ENCODE results near the gene RAPGEF4. TPM values are rescaled to one million over a fixed set of nuclear protein-coding genes. Genes with fewer than 3 reads are reported as not detected.
A peak's percentile ranks its signal among the peaks of the same experiment; 100 is the strongest.

Gene RAPGEF4
- total and polyA plus RNA-seq, 2 of the 8 experiments (the other 6 are each of a cell fraction or from before 2014, with no cell fraction given): 1.2 to 2.6 TPM

- H4K20me1 ChIP-seq (replicated peaks in 1 of 2; ENCODE audit: control insufficient read depth in 1 of 2, insufficient read depth in 2 of 2, low read length in 2 of 2): no peaks in the 10 kb centered on the region
- no peaks in the 10 kb centered on the region for H3K9me3 ChIP-seq (ENCODE audit: insufficient read depth in 2 of 2, low read depth in 1 of 2, low read length in 1 of 2)
- no peak for DNase-seq (ENCODE audit: low read depth in 1 of 2, low spot score in 2 of 2)
- no peak overlapping the region for H2BK5ac ChIP-seq (ENCODE audit: low read depth, low read length)
- no peak overlapping the region for H4K91ac ChIP-seq (replicated peaks; ENCODE audit: insufficient read length, low read length)
- no peak overlapping the region for H4K8ac ChIP-seq (ENCODE audit: extremely low read depth, insufficient read depth, low read length)
- TF ChIP-seq JUND (IDR thresholded peaks at IDR 0.05; ENCODE audit: low read length): no peak
- TF ChIP-seq GABPA (IDR thresholded peaks at IDR 0.05; ENCODE audit: borderline replicate concordance, insufficient read depth, low read length): no peak
- no peak for TF ChIP-seq ATF2 (IDR thresholded peaks at IDR 0.05; ENCODE audit: low read length)
- TF ChIP-seq SIRT6 (IDR thresholded peaks at IDR 0.05; ENCODE audit: low read length): no peak
- no peak for TF ChIP-seq SRF (IDR thresholded peaks at IDR 0.05; ENCODE audit: low read depth, low read length)
- no peak for TF ChIP-seq HDAC2 (IDR thresholded peaks at IDR 0.05; ENCODE audit: borderline replicate concordance in 1 of 2, low read depth in 2 of 2, low read length in 2 of 2)
- no peak for TF ChIP-seq ATF3 (IDR thresholded peaks at IDR 0.05; ENCODE audit: insufficient read depth, low read depth, low read length)
- no peak for TF ChIP-seq FOSL1 (IDR thresholded peaks at IDR 0.05; ENCODE audit: insufficient read depth, low read depth, low read length)
- TF ChIP-seq TCF12 (IDR thresholded peaks at IDR 0.05; ENCODE audit: low read depth, low read length): no peak
- TF ChIP-seq POLR2AphosphoS5 (IDR thresholded peaks at IDR 0.05; ENCODE audit: low read depth, low read length): no peak
- TF ChIP-seq POLR2A (IDR thresholded peaks at IDR 0.05; ENCODE audit: control extremely low read depth in 1 of 2, low read depth in 2 of 2, low read length in 2 of 2): no peak
- H2BK20ac ChIP-seq (ENCODE audit: low read length): no peak overlapping the region
- no peak overlapping the region for H3K27ac ChIP-seq (ENCODE audit: low read depth, low read length)
- H2AFZ ChIP-seq (ENCODE audit: low read length): peak overlapping the region; percentile 21; the same call in 1 of the 2 replicates
- no peak overlapping the region for H2AK5ac ChIP-seq (ENCODE audit: low read depth, low read length)
- no peaks in the 10 kb centered on the region for H3K79me2 ChIP-seq (ENCODE audit: control insufficient read depth in 1 of 2, insufficient read depth in 2 of 2, low read length in 2 of 2)
- H3K4me1 ChIP-seq (replicated peaks in 1 of 4; ENCODE audit: control insufficient read depth in 3 of 4, insufficient read depth in 4 of 4, low read length in 3 of 4): peaks cover 0 to 2% (median 0%) of the 10 kb centered on the region in 4 experiments; a peak in 1 of 7 replicates
- no peaks in the 10 kb centered on the region for H3K23me2 ChIP-seq (ENCODE audit: low read depth, low read length)
- H2BK120ac ChIP-seq (replicated peaks; ENCODE audit: low read depth, low read length): no peak overlapping the region
- POLR2A ChIA-PET (ENCODE audit: partially characterized antibody): no interaction called here
- no peaks in the 10 kb centered on the region for H3K36me3 ChIP-seq (ENCODE audit: control insufficient read depth in 2 of 4, insufficient read depth in 4 of 4, low read length in 3 of 4)
- H3K23ac ChIP-seq (ENCODE audit: insufficient read length): no peak overlapping the region
- no peak overlapping the region for H4K5ac ChIP-seq (ENCODE audit: insufficient read length, low read depth, low read length)
- H3K9ac ChIP-seq (replicated peaks in 1 of 4; ENCODE audit: extremely low read depth in 1 of 4, low read depth in 3 of 4, low read length in 3 of 4): no peak overlapping the region
- no peak overlapping the region for H3K4me2 ChIP-seq (ENCODE audit: insufficient read depth in 1 of 2, low read depth in 2 of 2, low read length in 2 of 2)
- no peak overlapping the region for H2BK12ac ChIP-seq (ENCODE audit: low read depth, low read length)
- H2BK15ac ChIP-seq (ENCODE audit: low read length): no peak overlapping the region
- H3K4ac ChIP-seq (replicated peaks; ENCODE audit: insufficient read length, low read depth, low read length): no peak overlapping the region
- no peak overlapping the region for H3K14ac ChIP-seq (ENCODE audit: insufficient read length)
- WGBS, 2 experiments (ENCODE audit: extremely low coverage in 1 of 2, insufficient coverage in 1 of 2, insufficient read length in 1 of 2, insufficient replicate concordance in 2 of 2, low coverage in 1 of 2, low lambda C conversion rate in 2 of 2, missing lambda C conversion rate in 1 of 2): 91% methylated on average over 5 of the region's 5 CpGs; no CpG with 5 or more reads in 1 of the 2 experiments
- FAIRE-seq: no peak
- CTCF ChIA-PET (ENCODE audit: partially characterized antibody): interaction anchor here (0.8 to 2.3 kb wide), 8 partner anchors 12 to 424 kb away, joined by 3 to 9 read pairs (median 4); no protein-coding TSS in a partner anchor
- H3K4me3 ChIP-seq (ENCODE audit: extremely low read depth in 1 of 4, insufficient read depth in 2 of 4, low read depth in 3 of 4, low read length in 4 of 4): no peak overlapping the region
- H3K27me3 ChIP-seq (replicated peaks in 1 of 4; ENCODE audit: control insufficient read depth in 3 of 4, extremely low read depth in 1 of 4, insufficient read depth in 3 of 4, low read length in 3 of 4): no peaks in the 10 kb centered on the region
- H3K79me1 ChIP-seq (ENCODE audit: low read depth, low read length): no peaks in the 10 kb centered on the region
- no peak overlapping the region for H3K56ac ChIP-seq (replicated peaks; ENCODE audit: insufficient read length, low read depth, low read length)
- no peak overlapping the region for H3K18ac ChIP-seq (ENCODE audit: extremely low read depth, low read length)
These were observed 241.2 kb downstream of the RAPGEF4 start for GRCh38 chr2:172976816-172977215.

Data from H1 (cell line).